ENCODE results near the gene PGGHG. TPM values are rescaled to one million over a fixed set of nuclear protein-coding genes. Genes with fewer than 3 reads are reported as not detected.

PGGHG gene
- total and polyA plus RNA-seq, 10 of the 15 experiments (the other 5 are each of a cell fraction or from before 2014, with no cell fraction given) = 0.10 to 8.3 (median 1.8) TPM

GRCh38 chr11:290621-291231, 1.8 kb downstream of the PGGHG start:
- ChIA-PET POLR2A (interaction anchor here (1.2 to 3.5 kb wide), 2 partner anchors 23 to 39 kb away, joined by 3 to 10 read pairs; no protein-coding TSS in a partner anchor), CTCF (interaction anchor here (1.7 kb wide), 1 partner anchor 37 kb away, joined by 3 read pairs; no protein-coding TSS in a partner anchor), SMC1A (ENCODE audit: uncharacterized antibody, unreplicated experiment) (interaction anchor here (1.2 kb wide), 1 partner anchor 40 kb away, joined by 4 read pairs; no protein-coding TSS in a partner anchor), RAD21 (ENCODE audit: unreplicated experiment) (no interaction called here)
- in situ Hi-C loops (cut with MboI) (no loop called here), intact Hi-C loops (cut with micrococcal nuclease; ENCODE audit: unreplicated experiment) (no loop called here)
- FAIRE-seq = no peak
- no peaks in the 10 kb centered on the region for H4K20me1 ChIP-seq (ENCODE audit: control insufficient read depth, insufficient read depth)
- H3K27me3 ChIP-seq (replicated peaks in 1 of 2; ENCODE audit: control insufficient read depth in 2 of 2, insufficient read depth in 2 of 2, low read length in 1 of 2) = peaks cover 1 to 2% of the 10 kb centered on the region in 2 experiments; a peak in 3 of 4 replicates
- no peak overlapping the region for H3K4me2 ChIP-seq (ENCODE audit: control insufficient read depth, insufficient read depth)
- ATAC-seq = no peak
- no TSS peak for BruUV-seq (replicated peaks)
- H2AFZ ChIP-seq (ENCODE audit: control insufficient read depth, low read depth, low read length) = no peak overlapping the region
- H3K4me3 ChIP-seq = no peak overlapping the region
- no peaks in the 10 kb centered on the region for H3K79me2 ChIP-seq (ENCODE audit: control insufficient read depth, insufficient read depth, low read length)
- TF ChIP-seq ZNF592 (IDR thresholded peaks at IDR 0.05) (no peak), SREBF1 (IDR thresholded peaks at IDR 0.05; ENCODE audit: low read length) (no peak), EP300 (IDR thresholded peaks at IDR 0.05; ENCODE audit: borderline replicate concordance in 1 of 2, control insufficient read depth in 1 of 2, low read depth in 2 of 2, low read length in 2 of 2) (no peak), SRF (IDR thresholded peaks at IDR 0.05; ENCODE audit: low read depth in 2 of 2, low read length in 2 of 2) (no peak), EZH2 (IDR thresholded peaks at IDR 0.05; ENCODE audit: borderline replicate concordance, control insufficient read depth, low read depth, low read length) (no peak), MXI1 (IDR thresholded peaks at IDR 0.05; ENCODE audit: low read depth, low read length) (no peak), MAX (IDR thresholded peaks at IDR 0.05; ENCODE audit: low read depth, low read length) (no peak), BCL11A (IDR thresholded peaks at IDR 0.05; ENCODE audit: low read depth, low read length) (no peak), TCF12 (IDR thresholded peaks at IDR 0.05; ENCODE audit: low read depth, low read length) (no peak), ESRRA (IDR thresholded peaks at IDR 0.05; ENCODE audit: low read length) (no peak), PAX5 (IDR thresholded peaks at IDR 0.05; ENCODE audit: borderline replicate concordance, low read depth, low read length) (no peak), JUND (IDR thresholded peaks at IDR 0.05; ENCODE audit: low read depth, low read length) (no peak), RBBP5 (conservative IDR thresholded peaks at IDR 0.05) (no peak)
- no peak overlapping the region for H3K27ac ChIP-seq (ENCODE audit: control insufficient read depth, insufficient read depth)
- H3K4me1 ChIP-seq (ENCODE audit: control insufficient read depth, insufficient read depth, low read length) = peaks cover 8% of the 10 kb centered on the region; the same call in 1 of the 2 replicates
- DNase-seq (ENCODE audit: low read depth, low spot score) = no peak
- no peaks in the 10 kb centered on the region for H3K9me3 ChIP-seq (replicated peaks; ENCODE audit: control insufficient read depth, insufficient read depth, low read length)
- no peaks in the 10 kb centered on the region for H3K36me3 ChIP-seq (ENCODE audit: control insufficient read depth in 2 of 2, insufficient read depth in 2 of 2, low read length in 1 of 2)
- WGBS (ENCODE audit: insufficient coverage, insufficient replicate concordance, low lambda C conversion rate, missing lambda C conversion rate) = 81% methylated on average over 13 of the region's 13 CpGs
- H3K9ac ChIP-seq (ENCODE audit: control insufficient read depth, insufficient read depth, low read length) = no peak overlapping the region

Measured in GM12878 (cell line).